Measurements from ENCODE around the gene MSRB1. TPM values are rescaled to one million over a fixed set of nuclear protein-coding genes. Genes with fewer than 3 reads are reported as not detected.
A peak's percentile ranks its signal among the peaks of the same experiment; 100 is the strongest.

MSRB1 gene
- polyA plus RNA-seq, 2 of the 4 experiments (the other 2 are of a cell fraction) = 27.7 to 37.5 TPM

DNA sequence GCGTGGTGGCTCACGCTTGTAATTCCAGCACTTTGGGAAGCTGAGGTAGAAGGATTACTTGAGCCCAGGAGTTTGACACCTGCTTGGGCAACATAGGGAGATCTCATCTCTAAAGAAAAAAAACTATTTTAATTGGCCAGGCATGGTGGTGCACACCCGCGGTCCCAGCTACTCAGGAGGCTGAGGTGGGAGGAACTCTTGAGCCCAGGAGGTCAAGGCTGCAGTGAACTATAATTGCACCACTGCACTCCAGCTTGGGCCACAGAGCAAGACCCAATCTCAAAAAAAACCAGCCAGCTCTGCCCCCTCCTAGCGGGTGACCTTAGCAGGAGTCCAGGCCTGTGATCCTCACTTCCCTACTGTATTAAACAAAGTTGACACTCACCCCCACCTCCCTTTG is 18.9 kb downstream of the MSRB1 start (continued):
- no peak for TF ChIP-seq NR3C1 (IDR thresholded peaks at IDR 0.05)
- TF ChIP-seq EHMT2 (IDR thresholded peaks at IDR 0.05; ENCODE audit: low read depth) = no peak

DNA sequence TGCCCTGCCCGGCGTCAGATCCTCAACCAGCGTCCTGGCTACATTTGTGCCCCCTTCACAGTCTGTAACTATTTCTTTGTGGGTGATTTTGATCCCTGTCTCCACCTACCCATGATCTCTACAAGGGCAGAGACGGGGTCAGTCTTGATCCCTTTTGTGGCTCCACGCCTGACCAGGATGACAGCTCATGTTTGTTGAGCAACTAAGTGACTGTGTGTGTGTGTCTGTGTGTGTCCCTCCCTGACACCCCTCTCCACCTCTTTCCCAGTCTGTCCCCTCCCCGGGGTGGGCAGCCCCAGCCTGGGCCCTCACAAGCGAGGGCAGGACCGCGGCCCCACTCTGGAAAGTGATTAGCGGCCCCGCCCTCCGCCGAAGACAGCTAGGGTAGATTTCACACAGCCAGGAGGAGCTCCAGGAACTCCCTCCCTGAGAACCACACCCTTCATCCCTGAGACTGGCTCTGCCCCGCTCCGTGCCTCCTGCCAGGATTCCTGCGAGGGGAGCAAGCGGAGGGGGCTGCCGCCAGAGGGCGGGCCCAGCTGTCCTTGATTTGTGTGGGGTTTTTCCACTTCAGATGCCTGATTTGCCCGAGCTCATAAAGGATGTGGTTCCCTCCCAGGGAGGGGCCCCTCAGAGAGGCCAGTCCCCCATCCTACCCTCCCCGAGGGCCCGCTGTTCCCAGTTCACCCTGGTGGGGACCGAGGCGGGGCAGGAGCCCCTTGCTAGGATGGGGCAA is 19.5 kb downstream of the MSRB1 start:
- Histone ChIP-seq H3K4me2 (peak overlapping the region; percentile 70), H3K4me1 (peaks cover 48% of the 10 kb centered on the region), H3K27ac (peak overlapping the region; percentile 76 to 88), H3K9me3 (no peaks in the 10 kb centered on the region), H3K4me3 (no peak overlapping the region)
- TF ChIP-seq ZFP36 (IDR thresholded peaks at IDR 0.05; ENCODE audit: borderline replicate concordance, partially characterized antibody) = no peak
- TF ChIP-seq, protein P1, sequence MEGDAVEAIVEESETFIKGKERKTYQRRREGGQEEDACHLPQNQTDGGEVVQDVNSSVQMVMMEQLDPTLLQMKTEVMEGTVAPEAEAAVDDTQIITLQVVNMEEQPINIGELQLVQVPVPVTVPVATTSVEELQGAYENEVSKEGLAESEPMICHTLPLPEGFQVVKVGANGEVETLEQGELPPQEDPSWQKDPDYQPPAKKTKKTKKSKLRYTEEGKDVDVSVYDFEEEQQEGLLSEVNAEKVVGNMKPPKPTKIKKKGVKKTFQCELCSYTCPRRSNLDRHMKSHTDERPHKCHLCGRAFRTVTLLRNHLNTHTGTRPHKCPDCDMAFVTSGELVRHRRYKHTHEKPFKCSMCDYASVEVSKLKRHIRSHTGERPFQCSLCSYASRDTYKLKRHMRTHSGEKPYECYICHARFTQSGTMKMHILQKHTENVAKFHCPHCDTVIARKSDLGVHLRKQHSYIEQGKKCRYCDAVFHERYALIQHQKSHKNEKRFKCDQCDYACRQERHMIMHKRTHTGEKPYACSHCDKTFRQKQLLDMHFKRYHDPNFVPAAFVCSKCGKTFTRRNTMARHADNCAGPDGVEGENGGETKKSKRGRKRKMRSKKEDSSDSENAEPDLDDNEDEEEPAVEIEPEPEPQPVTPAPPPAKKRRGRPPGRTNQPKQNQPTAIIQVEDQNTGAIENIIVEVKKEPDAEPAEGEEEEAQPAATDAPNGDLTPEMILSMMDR (IDR thresholded peaks at IDR 0.05) = peak; percentile 45
- TF ChIP-seq RNF2 (IDR thresholded peaks at IDR 0.05; ENCODE audit: borderline replicate concordance, low read depth) = no peak
- no peak for TF ChIP-seq RARB (CRISPR knock-in tag; IDR thresholded peaks at IDR 0.05)
- no peak for TF ChIP-seq SREBF2 (IDR thresholded peaks at IDR 0.05)
- no peak for TF ChIP-seq RCOR1 (IDR thresholded peaks at IDR 0.05; ENCODE audit: low read depth, low read length)
- TF ChIP-seq SMC3 (IDR thresholded peaks at IDR 0.05) = peak; percentile 35; the same call in 2 of the 3 replicates
- TF ChIP-seq, protein P2, sequence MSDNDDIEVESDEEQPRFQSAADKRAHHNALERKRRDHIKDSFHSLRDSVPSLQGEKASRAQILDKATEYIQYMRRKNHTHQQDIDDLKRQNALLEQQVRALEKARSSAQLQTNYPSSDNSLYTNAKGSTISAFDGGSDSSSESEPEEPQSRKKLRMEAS (IDR thresholded peaks at IDR 0.05) = no peak; the same call in 1 of the 2 replicates
- no peak for TF ChIP-seq KDM1A (IDR thresholded peaks at IDR 0.05; ENCODE audit: low read depth)
- peak; percentile 14 to 26; a peak in 1 of 5 replicates for TF ChIP-seq RAD21 (conservative IDR thresholded peaks at IDR 0.05 in 1 of 2, IDR thresholded peaks at IDR 0.05 in 1 of 2)
- no peak for TF ChIP-seq PHF8 (IDR thresholded peaks at IDR 0.05; ENCODE audit: borderline replicate concordance, low read depth)
- TF ChIP-seq, protein P3, sequence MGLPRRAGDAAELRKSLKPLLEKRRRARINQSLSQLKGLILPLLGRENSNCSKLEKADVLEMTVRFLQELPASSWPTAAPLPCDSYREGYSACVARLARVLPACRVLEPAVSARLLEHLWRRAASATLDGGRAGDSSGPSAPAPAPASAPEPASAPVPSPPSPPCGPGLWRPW (IDR thresholded peaks at IDR 0.05) = no peak
- no peak for TF ChIP-seq CBX2 (IDR thresholded peaks at IDR 0.05; ENCODE audit: borderline replicate concordance, low read depth)
- TF ChIP-seq MAZ (IDR thresholded peaks at IDR 0.05; ENCODE audit: borderline replicate concordance, low read depth, low read length) = no peak
- TF ChIP-seq FOXS1 (CRISPR knock-in tag; IDR thresholded peaks at IDR 0.05) = no peak
- TF ChIP-seq, protein P4, sequence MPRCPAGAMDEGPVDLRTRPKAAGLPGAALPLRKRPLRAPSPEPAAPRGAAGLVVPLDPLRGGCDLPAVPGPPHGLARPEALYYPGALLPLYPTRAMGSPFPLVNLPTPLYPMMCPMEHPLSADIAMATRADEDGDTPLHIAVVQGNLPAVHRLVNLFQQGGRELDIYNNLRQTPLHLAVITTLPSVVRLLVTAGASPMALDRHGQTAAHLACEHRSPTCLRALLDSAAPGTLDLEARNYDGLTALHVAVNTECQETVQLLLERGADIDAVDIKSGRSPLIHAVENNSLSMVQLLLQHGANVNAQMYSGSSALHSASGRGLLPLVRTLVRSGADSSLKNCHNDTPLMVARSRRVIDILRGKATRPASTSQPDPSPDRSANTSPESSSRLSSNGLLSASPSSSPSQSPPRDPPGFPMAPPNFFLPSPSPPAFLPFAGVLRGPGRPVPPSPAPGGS (IDR thresholded peaks at IDR 0.05) = no peak
- TF ChIP-seq, protein P5, sequence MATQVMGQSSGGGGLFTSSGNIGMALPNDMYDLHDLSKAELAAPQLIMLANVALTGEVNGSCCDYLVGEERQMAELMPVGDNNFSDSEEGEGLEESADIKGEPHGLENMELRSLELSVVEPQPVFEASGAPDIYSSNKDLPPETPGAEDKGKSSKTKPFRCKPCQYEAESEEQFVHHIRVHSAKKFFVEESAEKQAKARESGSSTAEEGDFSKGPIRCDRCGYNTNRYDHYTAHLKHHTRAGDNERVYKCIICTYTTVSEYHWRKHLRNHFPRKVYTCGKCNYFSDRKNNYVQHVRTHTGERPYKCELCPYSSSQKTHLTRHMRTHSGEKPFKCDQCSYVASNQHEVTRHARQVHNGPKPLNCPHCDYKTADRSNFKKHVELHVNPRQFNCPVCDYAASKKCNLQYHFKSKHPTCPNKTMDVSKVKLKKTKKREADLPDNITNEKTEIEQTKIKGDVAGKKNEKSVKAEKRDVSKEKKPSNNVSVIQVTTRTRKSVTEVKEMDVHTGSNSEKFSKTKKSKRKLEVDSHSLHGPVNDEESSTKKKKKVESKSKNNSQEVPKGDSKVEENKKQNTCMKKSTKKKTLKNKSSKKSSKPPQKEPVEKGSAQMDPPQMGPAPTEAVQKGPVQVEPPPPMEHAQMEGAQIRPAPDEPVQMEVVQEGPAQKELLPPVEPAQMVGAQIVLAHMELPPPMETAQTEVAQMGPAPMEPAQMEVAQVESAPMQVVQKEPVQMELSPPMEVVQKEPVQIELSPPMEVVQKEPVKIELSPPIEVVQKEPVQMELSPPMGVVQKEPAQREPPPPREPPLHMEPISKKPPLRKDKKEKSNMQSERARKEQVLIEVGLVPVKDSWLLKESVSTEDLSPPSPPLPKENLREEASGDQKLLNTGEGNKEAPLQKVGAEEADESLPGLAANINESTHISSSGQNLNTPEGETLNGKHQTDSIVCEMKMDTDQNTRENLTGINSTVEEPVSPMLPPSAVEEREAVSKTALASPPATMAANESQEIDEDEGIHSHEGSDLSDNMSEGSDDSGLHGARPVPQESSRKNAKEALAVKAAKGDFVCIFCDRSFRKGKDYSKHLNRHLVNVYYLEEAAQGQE (IDR thresholded peaks at IDR 0.05) = no peak
- no peak for TF ChIP-seq GATA3 (IDR thresholded peaks at IDR 0.05; ENCODE audit: borderline replicate concordance)
- TF ChIP-seq JUN (IDR thresholded peaks at IDR 0.05) = no peak; a peak in 1 of 5 replicates
- TF ChIP-seq MYC (IDR thresholded peaks at IDR 0.05; ENCODE audit: borderline replicate concordance, low read length) = no peak
- no peak for TF ChIP-seq ZC3H11A (IDR thresholded peaks at IDR 0.05)
- no peak for TF ChIP-seq ZSCAN20 (CRISPR knock-in tag; IDR thresholded peaks at IDR 0.05)
- TF ChIP-seq NPAS2 (CRISPR knock-in tag; IDR thresholded peaks at IDR 0.05; ENCODE audit: borderline replicate concordance) = no peak
- peak; percentile 72 to 88 for DNase-seq (ENCODE audit: low read depth in 1 of 2, low spot score in 1 of 2)
- ChIA-PET CTCF (interaction anchor here (0.5 to 2.4 kb wide), 22 partner anchors 8 to 141 kb away, joined by 3 to 15 read pairs (median 4); partner anchors contain the start of genes MEIOB, MSRB1, NUBP2 and SPSB3), POLR2A (interaction anchor here (1.6 kb wide), 1 partner anchor 97 kb away, joined by 4 read pairs; the partner anchor contains the start of genes FAHD1 and HAGH)
- WGBS (ENCODE audit: missing lambda C conversion rate) = 19% methylated on average over 21 of the region's 24 CpGs
- peak; percentile 75 to 90 for ATAC-seq
- no peak for FAIRE-seq

Measured in A549 (cell line).